NCI-H1048 (cell line): Measurements from ENCODE around the gene NUDT2.
A peak's percentile ranks its signal among the peaks of the same experiment; 100 is the strongest.

Experiments used
- DNase-seq: peaks from one replicate; lab custom pipeline; 2025; lab: John Stamatoyannopoulos, UW

The NUDT2 gene

GRCh38 chr9:34370970-34371880 is 41.9 kb downstream of the NUDT2 start:
- DNase-seq = no peak

- DNase-seq = no peak
These were observed 42.6 kb downstream of the NUDT2 start for GRCh38 chr9:34371886-34372466.

- DNase-seq = no peak
These were observed 43.2 kb downstream of the NUDT2 start for GRCh38 chr9:34372467-34373011.

- DNase-seq = no peak
These were observed 44.4 kb downstream of the NUDT2 start for GRCh38 chr9:34373749-34374148.

- no peak for DNase-seq
These were observed 45.0 kb downstream of the NUDT2 start for GRCh38 chr9:34374339-34374738.

- no peak for DNase-seq
These were observed 45.7 kb downstream of the NUDT2 start for GRCh38 chr9:34374905-34375552.

- no peak for DNase-seq
These were observed 46.7 kb downstream of the NUDT2 start for GRCh38 chr9:34375901-34376595.

- DNase-seq = peak; percentile 86
These were observed 47.4 kb downstream of the NUDT2 start, which contains the start of gene MYORG for GRCh38 chr9:34376596-34377403. MYORG (minus strand) TSS chr9:34376898; CDS start chr9:34372943, 3,955 bp downstream.

GRCh38 chr9:34377404-34377746 is 48.0 kb downstream of the NUDT2 start:
- no peak for DNase-seq

- DNase-seq = no peak
These were observed 49.1 kb downstream of the NUDT2 start for GRCh38 chr9:34378376-34379060.

- peak; percentile 56 for DNase-seq
These were observed 50.1 kb downstream of the NUDT2 start for GRCh38 chr9:34379334-34380033.

- no peak for DNase-seq
These were observed 50.7 kb downstream of the NUDT2 start for GRCh38 chr9:34380034-34380510.

GRCh38 chr9:34380511-34381315 is 51.3 kb downstream of the NUDT2 start:
- DNase-seq = peak; percentile 34

- no peak for DNase-seq
These were observed 52.0 kb downstream of the NUDT2 start for GRCh38 chr9:34381323-34381722.

- no peak for DNase-seq
These were observed 52.7 kb downstream of the NUDT2 start for GRCh38 chr9:34382054-34382453.

- no peak for DNase-seq
These were observed 53.5 kb downstream of the NUDT2 start for GRCh38 chr9:34382879-34383278.

- no peak for DNase-seq
These were observed 54.5 kb downstream of the NUDT2 start for GRCh38 chr9:34383904-34384303.

- no peak for DNase-seq
These were observed 55.2 kb downstream of the NUDT2 start for GRCh38 chr9:34384368-34385165.
